HG02840 (cell line): ENCODE measurements around the gene CRISPLD2.
"Not testable (repeated sequence)": the region's sequence is repeated elsewhere in the genome, so short reads cannot be mapped to it uniquely, and the experiment has no call there.

Experiments used
- ATAC-seq: cut with Tn5 transposase; IDR thresholded peaks from one replicate; pipeline ENCODE4 v1.9.1; 2021; ENCODE audit warnings: mild to moderate bottlenecking, moderate library complexity, moderate number of reproducible peaks; ENCODE audit not compliant: unreplicated experiment, low FRiP score

CRISPLD2 gene

DNA sequence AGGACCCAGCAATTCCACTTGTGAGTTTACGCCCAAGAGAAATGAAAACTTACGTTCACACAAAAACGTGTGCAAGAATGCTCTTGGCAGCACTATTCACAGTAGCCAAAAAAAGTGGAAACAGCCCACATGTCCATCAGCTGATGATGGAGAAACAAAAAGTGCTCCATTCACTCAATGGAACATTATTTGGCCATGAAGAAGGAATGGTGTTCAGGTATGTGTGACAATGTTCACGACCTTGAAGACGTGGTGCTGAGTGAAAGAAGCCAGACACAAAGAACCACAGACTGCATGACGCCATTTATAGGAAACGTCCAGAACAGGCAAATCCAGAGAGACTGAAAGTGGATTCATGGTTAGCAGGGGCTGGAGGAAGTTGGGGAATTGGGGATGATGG, 106.7 kb downstream of the CRISPLD2 start:
- no peak for ATAC-seq

- no peak for ATAC-seq
Observed at GRCh38 chr16:84927621-84928591, 108.1 kb downstream of the CRISPLD2 start.

- ATAC-seq: no peak
Observed at GRCh38 chr16:84928679-84929420, 109.1 kb downstream of the CRISPLD2 start.

DNA sequence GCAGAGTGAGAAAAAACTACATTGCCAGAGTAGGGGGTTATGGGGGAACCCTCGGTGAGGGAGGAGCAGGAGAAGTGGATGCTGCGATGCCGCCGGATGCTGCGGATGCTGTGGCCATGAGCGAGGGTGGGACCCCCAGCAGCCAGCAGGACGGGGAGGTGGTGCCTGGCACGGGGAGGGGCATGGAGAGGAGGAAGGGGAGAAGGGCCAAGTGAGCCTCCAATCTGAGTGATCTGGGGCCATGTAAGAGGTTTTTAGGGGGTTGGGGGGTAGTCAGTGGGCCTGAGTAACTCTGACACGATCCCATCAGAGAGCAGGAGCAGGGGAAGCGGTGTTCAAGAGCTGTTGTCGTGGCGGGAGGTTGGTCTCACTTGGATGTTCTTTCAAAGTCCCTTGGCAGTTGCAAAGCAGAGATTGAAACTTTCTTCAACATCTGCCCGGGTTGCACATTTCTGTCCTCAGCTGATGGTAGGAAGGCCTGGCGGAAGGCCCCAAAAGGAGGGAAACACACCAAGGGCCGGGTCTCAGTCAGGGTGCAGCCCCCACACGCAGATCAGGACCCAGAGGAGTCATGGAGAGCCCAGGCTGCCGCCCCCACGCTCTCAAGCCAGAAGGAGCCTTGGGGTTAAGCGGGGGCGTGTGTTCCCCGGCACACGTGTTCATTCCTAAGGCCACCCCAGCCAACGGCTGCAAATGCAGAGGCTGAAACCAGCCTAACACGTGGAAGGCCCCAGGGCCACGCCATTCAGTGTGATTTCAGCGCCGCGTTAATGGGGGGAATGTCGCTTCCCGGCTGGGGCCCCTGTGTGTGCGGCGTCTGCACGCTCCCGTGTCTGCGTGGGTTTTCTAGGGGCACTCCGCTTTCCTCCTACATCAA, 109.9 kb downstream of the CRISPLD2 start:
- no peak for ATAC-seq

DNA sequence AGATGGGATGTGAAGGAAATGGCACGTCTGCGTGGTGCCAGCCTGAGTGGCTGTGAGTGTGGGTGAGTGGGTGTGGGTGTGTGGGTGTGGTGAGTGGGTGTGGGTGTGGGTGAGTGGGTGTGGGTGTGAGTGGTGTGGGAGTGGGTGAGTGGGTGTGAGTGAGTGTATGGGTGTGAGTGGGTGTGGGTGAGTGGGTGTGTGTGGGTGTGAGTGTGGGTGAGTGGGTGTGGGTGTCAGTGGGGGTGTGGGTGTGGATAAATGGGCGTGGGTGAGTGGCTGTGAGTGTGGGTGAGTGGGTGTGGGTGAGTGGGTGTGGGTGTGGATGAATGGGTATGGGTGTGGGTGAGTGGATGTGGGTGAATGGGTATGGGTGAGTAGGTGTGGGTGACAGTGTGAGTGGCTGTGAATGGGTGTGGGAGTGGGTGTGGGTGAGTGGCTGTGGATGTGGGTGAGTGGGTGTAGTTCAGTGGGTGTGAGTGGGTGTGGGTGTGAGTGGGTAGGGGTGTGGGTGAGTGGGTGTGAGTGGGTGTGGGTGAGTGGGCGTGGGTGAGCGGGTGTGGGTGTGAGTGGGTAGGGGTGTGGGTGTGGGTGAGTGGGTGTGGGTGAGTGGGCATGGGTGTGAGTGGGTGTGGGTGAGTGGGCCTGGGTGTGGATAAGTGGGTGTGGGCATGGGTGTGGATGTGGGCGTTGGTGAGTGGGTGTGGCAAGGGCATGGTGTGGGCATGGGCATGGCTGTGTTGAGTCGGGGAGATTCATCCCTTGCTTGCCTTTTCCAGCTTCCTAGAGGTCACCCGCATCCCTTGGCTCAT, 110.7 kb downstream of the CRISPLD2 start:
- no peak for ATAC-seq

DNA sequence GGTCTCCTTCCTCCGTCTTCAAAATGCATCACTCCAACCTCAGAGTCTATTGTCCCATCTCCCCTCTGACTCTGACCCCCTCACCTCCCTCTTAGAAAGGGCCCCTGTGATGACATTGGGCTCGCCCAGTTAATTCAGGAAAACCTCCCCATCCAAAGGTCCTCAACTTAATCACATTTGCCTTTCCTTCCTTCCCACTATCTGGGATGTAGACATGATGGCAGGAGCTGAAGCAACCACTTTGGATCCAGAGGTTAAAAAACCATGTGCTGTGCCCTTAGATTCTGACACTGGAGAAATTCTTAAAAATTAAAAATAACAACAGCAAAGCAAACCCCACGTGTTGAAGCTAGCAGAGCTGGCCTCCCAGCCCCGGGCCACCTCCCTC, 111.3 kb downstream of the CRISPLD2 start:
- no peak for ATAC-seq

DNA sequence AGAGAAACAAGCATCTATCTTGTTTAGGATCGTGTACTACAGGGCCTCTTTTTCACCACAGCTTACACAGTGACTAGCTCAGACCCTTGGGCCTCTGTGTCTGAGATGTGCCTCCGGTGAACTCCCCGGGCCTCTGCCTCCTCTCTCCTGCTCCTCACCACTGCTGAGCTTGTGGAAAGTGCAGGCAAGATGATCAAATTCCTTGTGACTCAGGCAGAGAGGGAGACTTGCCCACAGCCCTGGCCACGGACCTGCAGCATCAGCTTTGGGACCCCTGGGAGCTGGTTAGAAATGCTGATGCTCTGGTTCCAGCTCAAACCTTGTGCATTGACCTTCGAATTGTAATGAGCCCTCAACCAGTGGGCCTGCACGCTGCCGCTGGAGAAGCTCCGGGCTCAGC, 111.7 kb downstream of the CRISPLD2 start:
- ATAC-seq: no peak

DNA sequence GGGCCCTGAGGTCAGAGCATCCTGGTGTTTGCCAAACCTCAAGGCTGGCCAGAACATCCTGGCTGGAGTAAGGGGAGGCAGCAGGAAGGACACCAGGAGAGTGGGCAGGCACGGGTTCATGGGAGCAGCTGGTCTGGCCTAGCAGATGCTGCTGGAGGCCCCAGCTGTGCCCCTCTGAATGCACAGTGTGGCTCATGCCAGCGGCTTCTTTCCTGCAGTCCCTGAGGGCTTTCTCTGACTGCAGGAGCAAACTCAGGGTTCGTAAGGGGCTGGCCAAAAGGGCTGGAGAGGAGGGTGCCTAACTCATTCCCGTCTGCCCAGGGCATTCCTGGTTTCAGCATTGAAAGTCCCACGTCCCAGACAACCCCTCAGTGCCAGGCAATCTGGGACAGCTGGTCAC, 112.9 kb downstream of the CRISPLD2 start:
- no peak for ATAC-seq

GRCh38 chr16:84933774-84934631, 114.2 kb downstream of the CRISPLD2 start:
- ATAC-seq: no peak

- no peak for ATAC-seq
Observed at GRCh38 chr16:84937196-84938005, 117.6 kb downstream of the CRISPLD2 start.

- ATAC-seq: not testable (repeated sequence)
Observed at GRCh38 chr16:84938616-84939015, 118.8 kb downstream of the CRISPLD2 start.

DNA sequence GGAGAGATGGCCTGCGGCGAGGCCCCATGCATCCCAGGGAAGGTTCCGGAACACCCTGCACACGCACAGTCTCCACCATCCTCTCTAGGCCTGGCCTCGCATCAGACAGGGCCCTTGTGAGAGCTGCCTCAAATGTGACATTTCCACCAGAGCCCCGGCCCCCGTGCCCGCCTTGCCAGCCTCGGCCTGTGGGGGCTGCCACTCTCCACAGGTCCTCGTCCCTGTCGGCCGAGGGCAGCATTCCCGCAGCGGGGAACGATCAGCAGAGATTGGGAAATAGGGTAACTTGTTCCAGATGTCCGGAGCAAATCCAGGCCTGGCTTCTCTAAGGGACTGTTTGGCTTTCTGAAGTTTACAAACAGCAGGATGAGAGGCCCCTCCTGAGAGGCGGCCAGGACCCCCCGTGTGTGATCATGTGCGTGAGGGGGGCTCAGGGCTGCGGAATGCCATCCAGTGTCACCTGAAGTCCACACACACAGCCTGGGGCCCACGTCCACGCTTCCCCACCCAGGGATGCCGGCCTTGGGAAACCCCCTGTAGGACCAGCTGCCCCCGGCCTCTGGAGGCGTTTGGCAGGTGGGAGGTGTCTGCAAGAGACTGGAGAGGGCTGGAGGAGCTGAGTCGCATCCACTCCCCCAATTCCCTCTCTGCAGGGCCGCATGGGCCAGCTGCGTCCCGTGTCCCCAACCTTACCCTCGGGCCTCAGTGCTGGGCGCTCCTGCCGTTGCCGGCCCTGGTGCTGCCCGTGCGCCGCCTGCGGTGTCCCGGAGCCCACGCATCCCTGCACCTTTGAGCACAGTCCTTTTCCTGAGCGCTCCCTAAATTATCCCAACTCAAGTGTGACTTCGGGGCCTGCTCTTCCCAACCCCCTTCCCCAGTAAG, 121.1 kb downstream of the CRISPLD2 start:
- no peak for ATAC-seq

- ATAC-seq: no peak
Observed at GRCh38 chr16:84941921-84942320, 122.1 kb downstream of the CRISPLD2 start.

DNA sequence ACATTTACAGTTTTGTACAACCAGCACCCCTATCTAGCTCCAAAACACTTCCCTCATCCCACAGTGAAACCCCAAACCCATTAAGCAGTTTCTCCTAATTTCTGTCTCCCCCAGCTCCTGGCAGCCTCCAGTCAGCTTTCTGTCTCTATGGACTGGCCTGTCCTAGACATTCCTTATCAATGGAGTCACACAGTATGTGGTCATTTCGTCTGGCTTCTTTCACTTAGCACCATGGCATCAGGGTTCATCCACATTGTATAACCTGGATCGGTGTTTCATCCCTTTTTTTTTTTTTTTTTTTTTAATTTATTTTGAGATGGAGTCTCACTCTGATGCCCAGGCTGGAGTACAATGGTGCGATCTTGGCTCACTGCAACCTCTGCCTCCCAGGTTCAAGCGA, 123.0 kb downstream of the CRISPLD2 start:
- no peak for ATAC-seq

DNA sequence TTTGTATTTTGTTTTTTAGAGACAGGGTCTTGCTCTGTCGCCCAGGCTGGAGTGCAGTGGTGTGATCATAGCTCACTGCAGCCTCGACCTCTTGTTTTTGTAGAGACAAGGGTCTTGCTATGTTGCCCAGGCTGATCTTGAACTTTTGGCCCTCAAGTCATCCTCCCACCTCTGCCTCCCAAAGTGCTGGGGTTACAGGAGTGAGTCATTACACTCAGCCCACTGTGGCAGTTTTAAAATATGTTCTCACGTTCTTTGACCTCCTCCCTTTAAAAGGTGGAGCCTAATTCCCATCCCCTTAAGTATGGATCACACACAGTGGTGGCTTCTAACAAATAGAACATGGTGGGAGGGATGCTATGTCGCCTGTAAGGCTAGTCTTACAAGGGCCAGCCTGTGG, 123.8 kb downstream of the CRISPLD2 start:
- no peak for ATAC-seq

DNA sequence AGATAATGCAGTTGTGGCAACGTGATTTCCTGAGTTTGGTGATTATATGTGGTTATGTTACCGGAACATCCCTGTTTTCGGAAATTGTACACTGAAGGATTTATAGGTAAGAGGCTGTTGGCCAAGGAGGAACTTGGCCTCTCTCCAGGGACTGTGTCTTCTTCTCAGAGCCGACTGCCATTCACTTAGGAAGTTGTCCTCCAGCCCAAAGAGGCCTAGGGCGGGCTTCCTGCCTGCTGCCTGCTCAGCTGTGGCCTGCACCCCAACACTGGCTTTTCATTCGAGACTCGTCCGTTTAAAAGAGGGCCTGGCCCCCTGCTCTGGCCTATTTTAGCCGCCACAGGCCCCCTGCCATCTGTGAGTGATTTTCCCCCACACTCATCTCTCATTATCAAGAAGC, 127.2 kb downstream of the CRISPLD2 start:
- ATAC-seq: no peak
